Measurements from ENCODE around the gene STX7.

Gene STX7

DNA sequence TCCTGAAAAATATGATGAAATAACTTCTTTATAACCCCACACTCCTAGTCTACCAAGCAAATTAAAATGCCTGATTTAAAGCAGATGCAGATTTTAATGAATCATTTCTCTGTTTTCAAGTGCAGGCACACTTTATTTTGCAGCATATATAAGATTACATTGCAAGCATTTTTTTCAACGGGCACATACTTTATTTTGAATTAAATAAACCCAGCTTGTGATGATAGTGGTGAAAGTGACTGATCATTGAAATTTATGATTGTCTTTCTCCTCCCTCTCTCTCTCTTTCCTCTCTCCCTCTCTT lies 99.5 kb downstream of the STX7 start:
- Histone ChIP-seq H3K79me2 (ENCODE audit: insufficient read depth, low read length) (no peaks in the 10 kb centered on the region), H3K27ac (ENCODE audit: low read length) (no peak overlapping the region), H3K9ac (ENCODE audit: low read depth, low read length) (no peak overlapping the region), H4K20me1 (ENCODE audit: insufficient read depth, low read length) (no peaks in the 10 kb centered on the region), H2AFZ (ENCODE audit: low read depth, low read length) (no peak overlapping the region), H3K36me3 (ENCODE audit: insufficient read depth, low read length) (no peaks in the 10 kb centered on the region), H3K9me3 (ENCODE audit: insufficient read depth, low read length, severe bottlenecking) (no peaks in the 10 kb centered on the region), H3K4me1 (ENCODE audit: insufficient read depth, low read length) (no peaks in the 10 kb centered on the region), H3K4me2 (ENCODE audit: insufficient read depth, low read length) (no peak overlapping the region), H3K4me3 (ENCODE audit: low read depth in 1 of 2, low read length in 2 of 2) (no peak overlapping the region), H3K27me3 (ENCODE audit: insufficient read depth, low read length, poor library complexity) (no peaks in the 10 kb centered on the region)
- TF ChIP-seq EZH2 (IDR thresholded peaks at IDR 0.05; ENCODE audit: borderline replicate concordance, low read depth, low read length, severe bottlenecking): no peak
- TF ChIP-seq, protein P1, sequence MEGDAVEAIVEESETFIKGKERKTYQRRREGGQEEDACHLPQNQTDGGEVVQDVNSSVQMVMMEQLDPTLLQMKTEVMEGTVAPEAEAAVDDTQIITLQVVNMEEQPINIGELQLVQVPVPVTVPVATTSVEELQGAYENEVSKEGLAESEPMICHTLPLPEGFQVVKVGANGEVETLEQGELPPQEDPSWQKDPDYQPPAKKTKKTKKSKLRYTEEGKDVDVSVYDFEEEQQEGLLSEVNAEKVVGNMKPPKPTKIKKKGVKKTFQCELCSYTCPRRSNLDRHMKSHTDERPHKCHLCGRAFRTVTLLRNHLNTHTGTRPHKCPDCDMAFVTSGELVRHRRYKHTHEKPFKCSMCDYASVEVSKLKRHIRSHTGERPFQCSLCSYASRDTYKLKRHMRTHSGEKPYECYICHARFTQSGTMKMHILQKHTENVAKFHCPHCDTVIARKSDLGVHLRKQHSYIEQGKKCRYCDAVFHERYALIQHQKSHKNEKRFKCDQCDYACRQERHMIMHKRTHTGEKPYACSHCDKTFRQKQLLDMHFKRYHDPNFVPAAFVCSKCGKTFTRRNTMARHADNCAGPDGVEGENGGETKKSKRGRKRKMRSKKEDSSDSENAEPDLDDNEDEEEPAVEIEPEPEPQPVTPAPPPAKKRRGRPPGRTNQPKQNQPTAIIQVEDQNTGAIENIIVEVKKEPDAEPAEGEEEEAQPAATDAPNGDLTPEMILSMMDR (IDR thresholded peaks at IDR 0.05; ENCODE audit: borderline replicate concordance, extremely low read depth, low read length, poor library complexity, severe bottlenecking): no peak
- ATAC-seq (ENCODE audit: insufficient read depth, low read depth) (no peak), DNase-seq (no peak)

DNA sequence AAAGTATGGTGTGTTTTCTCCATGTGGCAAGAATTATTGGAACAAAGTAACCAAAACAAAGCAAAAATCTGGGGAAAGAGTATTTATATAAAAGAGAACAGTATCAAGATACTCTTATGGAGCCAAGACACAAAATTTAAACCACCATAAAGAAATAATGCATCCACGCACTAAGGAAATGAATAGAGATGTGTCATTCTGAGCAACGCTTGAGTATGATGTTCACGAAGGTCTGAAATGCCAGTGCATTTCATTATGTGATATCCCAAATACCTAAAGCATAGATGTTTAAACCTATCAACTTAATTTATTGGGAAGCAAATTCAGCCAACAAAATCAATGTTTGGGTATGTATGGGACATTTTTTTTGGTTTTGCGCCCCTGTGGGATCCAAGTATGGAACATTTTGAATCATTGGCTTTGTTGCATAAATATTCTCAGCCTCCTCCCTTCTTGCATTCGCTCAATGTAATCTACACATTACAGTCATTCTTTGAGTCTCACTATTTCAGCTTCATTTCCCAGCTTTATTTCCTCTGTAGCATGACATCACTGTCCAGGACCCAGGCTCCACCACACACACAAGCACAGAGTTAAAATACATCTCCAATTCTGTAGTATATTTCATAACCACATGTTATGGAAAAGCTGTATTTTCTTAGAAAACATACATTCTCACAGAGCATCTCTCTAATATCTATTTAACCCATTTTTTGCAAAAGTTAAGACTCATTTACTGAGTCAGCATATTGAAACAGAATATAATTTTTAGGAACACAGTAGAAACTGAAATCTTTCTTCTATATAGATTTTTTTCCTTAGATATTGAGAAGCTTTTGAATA lies 100.0 kb downstream of the STX7 start:
- no peaks in the 10 kb centered on the region for H3K4me1 ChIP-seq (ENCODE audit: insufficient read depth, low read length)
- DNase-seq: no peak
- ATAC-seq (ENCODE audit: insufficient read depth, low read depth): no peak
- H3K4me3 ChIP-seq (ENCODE audit: low read depth in 1 of 2, low read length in 2 of 2): no peak overlapping the region
- H4K20me1 ChIP-seq (ENCODE audit: insufficient read depth, low read length): no peaks in the 10 kb centered on the region
- H3K36me3 ChIP-seq (ENCODE audit: insufficient read depth, low read length): no peaks in the 10 kb centered on the region
- H3K4me2 ChIP-seq (ENCODE audit: insufficient read depth, low read length): no peak overlapping the region
- H3K27ac ChIP-seq (ENCODE audit: low read length): no peak overlapping the region
- no peaks in the 10 kb centered on the region for H3K79me2 ChIP-seq (ENCODE audit: insufficient read depth, low read length)
- H3K9ac ChIP-seq (ENCODE audit: low read depth, low read length): no peak overlapping the region
- no peak for TF ChIP-seq EZH2 (IDR thresholded peaks at IDR 0.05; ENCODE audit: borderline replicate concordance, low read depth, low read length, severe bottlenecking)
- TF ChIP-seq, protein P1 (IDR thresholded peaks at IDR 0.05; ENCODE audit: borderline replicate concordance, extremely low read depth, low read length, poor library complexity, severe bottlenecking): no peak
- H3K9me3 ChIP-seq (ENCODE audit: insufficient read depth, low read length, severe bottlenecking): no peaks in the 10 kb centered on the region
- no peaks in the 10 kb centered on the region for H3K27me3 ChIP-seq (ENCODE audit: insufficient read depth, low read length, poor library complexity)
- no peak overlapping the region for H2AFZ ChIP-seq (ENCODE audit: low read depth, low read length)

DNA sequence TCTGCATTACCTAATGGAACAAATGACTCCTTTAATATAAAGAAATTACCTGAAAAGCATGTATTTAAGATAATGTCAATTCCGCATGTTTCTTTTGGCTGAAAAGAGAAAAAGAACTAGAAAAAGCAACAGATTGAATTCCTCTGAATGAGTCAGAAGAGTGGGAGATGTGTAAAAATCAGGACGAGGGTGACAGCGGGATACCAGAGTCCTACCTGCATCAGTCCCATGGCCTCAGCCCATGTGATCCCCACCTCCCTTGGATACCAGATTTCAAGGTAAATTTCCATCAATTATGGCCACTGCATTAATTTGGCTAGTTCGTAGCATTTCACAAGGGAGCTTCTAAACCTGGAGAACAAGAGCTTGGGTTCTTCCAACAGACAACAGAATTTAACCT lies 101.6 kb downstream of the STX7 start:
- Histone ChIP-seq H4K20me1 (ENCODE audit: insufficient read depth, low read length) (no peaks in the 10 kb centered on the region), H3K4me1 (ENCODE audit: insufficient read depth, low read length) (no peaks in the 10 kb centered on the region), H3K36me3 (ENCODE audit: insufficient read depth, low read length) (no peaks in the 10 kb centered on the region), H3K4me3 (ENCODE audit: low read depth in 1 of 2, low read length in 2 of 2) (no peak overlapping the region), H3K27ac (ENCODE audit: low read length) (no peak overlapping the region), H3K9me3 (ENCODE audit: insufficient read depth, low read length, severe bottlenecking) (no peaks in the 10 kb centered on the region), H2AFZ (ENCODE audit: low read depth, low read length) (no peak overlapping the region), H3K79me2 (ENCODE audit: insufficient read depth, low read length) (no peaks in the 10 kb centered on the region), H3K27me3 (ENCODE audit: insufficient read depth, low read length, poor library complexity) (no peaks in the 10 kb centered on the region), H3K4me2 (ENCODE audit: insufficient read depth, low read length) (no peak overlapping the region), H3K9ac (ENCODE audit: low read depth, low read length) (no peak overlapping the region)
- ATAC-seq (ENCODE audit: insufficient read depth, low read depth) (no peak), DNase-seq (no peak)
- TF ChIP-seq, protein P1 (IDR thresholded peaks at IDR 0.05; ENCODE audit: borderline replicate concordance, extremely low read depth, low read length, poor library complexity, severe bottlenecking): no peak
- no peak for TF ChIP-seq EZH2 (IDR thresholded peaks at IDR 0.05; ENCODE audit: borderline replicate concordance, low read depth, low read length, severe bottlenecking)
